ENCODE measurements around the gene FAM20B.
"Not testable (repeated sequence)": the region's sequence is repeated elsewhere in the genome, so short reads cannot be mapped to it uniquely, and the experiment has no call there.

FAM20B gene, protein sequence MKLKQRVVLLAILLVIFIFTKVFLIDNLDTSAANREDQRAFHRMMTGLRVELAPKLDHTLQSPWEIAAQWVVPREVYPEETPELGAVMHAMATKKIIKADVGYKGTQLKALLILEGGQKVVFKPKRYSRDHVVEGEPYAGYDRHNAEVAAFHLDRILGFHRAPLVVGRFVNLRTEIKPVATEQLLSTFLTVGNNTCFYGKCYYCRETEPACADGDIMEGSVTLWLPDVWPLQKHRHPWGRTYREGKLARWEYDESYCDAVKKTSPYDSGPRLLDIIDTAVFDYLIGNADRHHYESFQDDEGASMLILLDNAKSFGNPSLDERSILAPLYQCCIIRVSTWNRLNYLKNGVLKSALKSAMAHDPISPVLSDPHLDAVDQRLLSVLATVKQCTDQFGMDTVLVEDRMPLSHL

DNA sequence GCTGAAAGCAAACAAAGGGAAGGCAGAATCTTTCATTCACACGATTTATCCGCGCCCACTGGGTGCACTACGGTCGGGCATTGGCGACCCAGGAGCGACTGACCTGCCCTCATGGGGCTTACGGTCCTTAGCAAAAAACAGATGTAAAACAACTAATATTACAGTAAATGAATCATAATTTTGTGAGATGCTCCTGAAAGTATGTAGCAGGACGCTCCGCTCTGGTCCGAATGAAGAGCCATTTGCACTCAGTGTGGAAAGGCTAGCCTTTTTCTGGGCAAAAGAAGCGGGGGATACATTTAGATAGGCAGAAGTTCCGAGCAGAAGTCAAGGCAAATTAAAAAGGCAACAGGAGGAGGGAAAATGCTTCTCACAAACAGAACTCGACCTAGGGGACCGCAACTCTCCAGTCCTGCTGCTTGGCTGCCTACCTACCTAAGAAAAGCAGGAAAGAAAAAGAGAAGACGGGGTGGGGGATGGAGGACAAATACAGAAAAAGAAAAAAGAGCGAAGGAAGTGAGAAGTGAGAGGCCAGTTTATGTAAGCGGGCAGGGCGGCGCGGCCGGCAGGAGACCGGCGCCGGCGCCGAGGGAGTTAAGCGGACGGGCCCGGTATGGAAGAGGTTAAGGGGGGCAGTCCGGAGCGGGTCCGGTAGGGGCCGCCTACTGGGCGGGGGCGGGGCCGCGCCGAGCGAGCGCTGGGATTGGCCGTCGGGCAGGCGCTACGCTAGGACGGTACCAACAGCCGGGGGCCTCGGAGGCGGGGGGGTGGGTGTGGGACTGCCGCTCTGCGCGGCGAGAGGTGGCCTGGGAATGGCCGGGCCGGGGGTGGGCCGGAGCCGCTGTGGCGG is at the start of gene FAM20B:
Gene FAM20B, plus strand, starts transcription at position 770 of the 850 bp plus-strand sequence. CDS start 17,954 bp downstream, outside the sequence.
- peak; percentile 56 for DNase-seq

DNA sequence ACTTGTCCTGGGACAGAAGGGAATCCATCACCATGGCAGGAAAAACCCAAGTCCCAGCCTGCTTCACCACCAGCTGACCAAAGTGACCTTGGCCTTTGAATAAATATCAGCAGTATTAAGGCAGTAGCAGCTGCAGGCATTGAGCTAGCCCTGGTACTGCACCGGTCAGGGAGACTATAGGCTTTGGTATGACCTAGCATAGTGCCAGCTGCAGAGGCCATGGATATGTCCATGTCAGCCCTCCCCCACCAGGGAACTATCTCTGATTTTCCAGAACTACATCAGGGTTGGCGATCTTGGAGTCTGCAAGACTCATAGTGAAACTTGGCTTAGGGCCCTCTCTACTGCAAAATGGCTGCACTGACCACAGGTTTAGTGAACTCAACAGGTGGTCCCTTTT is 49.2 kb upstream of the FAM20B start:
- no peak for DNase-seq

DNA sequence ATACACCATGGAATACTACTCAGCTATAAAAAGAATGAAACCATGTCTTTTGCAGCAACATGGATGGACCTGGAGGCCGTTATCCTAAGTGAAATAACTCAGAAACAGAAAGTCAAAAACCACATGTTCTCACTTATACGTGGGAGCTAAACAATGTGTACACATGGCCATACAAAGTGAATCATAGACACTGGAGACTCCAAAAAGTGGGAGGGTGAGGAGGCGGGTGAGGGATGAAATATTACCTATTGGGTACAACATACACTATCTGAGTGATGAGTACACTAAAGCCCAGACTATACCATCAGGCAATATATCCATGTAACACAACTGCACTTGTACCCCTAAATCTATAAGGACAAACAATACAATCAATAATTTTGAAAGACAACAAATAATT is 39.5 kb upstream of the FAM20B start:
- DNase-seq = no peak

GRCh38 chr1:178988198-178988597 is 37.5 kb upstream of the FAM20B start:
- not testable (repeated sequence) for DNase-seq

DNA sequence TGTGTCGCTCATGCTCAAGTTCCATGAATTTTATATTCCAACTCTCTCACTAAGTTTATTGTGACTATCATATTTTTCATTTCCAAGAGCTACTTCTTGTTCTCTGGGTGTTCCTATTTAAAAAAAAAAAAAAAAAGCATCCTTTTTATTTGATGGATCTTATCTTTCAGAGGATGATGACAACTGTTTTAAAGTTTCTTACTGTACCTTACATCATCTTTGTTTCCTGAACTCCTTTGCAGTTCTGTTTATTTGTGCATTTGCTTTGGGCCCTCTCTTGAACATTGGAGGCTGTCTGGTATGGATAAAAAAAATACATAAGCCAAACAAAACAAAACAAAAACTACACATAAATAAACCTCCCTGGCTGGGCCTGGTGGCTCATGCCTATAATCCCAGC is 32.1 kb upstream of the FAM20B start:
- no peak for DNase-seq

- no peak for DNase-seq
Observed at GRCh38 chr1:178997428-178997827, 28.3 kb upstream of the FAM20B start.

DNA sequence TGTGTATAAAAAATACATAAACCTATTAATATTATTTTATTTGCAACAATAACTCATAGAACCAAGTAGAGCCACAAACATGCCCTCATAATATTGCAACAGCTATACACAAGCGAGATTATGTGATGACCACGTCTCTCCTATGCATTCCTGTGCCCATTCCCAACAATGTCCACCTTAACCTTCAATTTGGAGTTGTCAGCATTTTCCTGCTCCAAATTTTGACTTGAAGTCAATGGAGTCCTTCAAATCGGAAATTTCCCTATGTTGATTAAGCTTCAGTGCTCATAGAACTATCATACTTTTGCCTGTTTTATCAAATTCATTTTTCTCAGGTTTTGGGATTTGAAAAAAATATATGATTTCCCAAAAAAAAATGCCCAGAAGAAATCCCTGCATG is 27.4 kb upstream of the FAM20B start:
- DNase-seq = no peak

- DNase-seq = no peak
Observed at GRCh38 chr1:178999061-178999460, 26.6 kb upstream of the FAM20B start.

DNA sequence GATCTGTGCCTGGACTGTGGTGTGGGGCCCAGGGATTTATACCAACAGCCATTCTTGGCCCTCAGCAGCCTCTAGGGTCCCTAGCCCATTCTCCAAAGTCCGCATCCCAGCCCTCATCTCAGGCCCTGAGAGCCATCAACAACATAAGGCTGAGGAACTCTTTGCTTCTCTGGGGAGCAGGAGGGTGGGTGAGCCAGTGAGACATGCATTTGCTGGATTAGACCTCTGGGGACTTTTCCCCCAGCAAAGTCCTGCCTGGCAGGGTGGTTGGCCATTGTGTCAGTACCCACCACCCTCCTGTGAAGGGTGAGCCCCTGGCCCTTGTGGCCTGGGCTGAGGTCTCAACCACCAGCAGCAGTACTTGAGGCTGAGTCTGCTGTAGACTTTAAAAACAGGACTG is 24.2 kb upstream of the FAM20B start:
- DNase-seq = no peak

GRCh38 chr1:179002064-179002463 is 23.6 kb upstream of the FAM20B start:
- DNase-seq = not testable (repeated sequence)

- no peak for DNase-seq
Observed at GRCh38 chr1:179002552-179003345, 22.9 kb upstream of the FAM20B start.

DNA sequence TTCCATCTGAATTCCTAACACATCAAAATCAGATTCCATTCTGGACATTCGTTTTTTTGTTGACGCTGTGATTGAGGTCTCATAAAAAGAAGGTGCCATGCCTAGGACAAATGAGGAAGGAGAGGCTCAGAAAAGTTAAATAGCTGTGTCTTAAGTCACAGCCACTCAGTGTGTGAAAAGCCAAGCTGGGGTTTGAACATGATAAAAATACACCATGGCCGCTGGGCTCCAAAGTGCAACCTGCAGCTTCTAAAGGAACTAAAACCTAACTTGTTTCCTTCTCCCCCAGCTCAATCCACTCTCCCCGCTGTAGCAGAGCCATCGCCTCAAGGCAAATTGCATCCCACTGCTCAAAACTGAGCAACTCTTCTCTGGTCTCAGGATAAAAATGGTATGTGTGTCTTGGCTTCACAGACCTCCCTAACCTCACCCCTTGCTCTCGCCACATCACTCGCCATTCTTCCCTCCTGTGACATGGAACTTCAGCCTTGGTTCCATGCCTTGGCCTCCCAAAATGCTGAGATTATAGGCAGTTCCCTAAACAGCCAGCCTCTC is 22.1 kb upstream of the FAM20B start:
- no peak for DNase-seq

- no peak for DNase-seq
Observed at GRCh38 chr1:179007233-179007632, 18.5 kb upstream of the FAM20B start.

DNA sequence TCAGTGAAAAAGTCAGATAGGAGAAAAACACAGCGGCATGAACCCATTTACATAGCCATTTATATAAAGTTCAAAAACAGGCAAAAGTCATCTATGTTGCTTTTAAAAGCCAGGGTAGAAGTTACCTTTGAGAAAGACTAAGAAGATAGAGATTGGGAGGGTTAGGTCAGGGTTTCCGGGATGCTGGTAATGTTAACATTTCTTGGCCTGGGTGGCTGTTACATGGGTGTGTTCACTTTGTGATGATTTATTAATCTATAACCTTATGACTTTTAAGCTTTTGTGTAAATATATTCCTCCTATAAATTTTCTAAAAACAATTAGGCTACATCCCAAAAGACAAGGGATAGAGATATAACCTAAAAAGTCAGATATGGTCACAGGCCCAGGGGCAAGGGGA is 15.0 kb upstream of the FAM20B start:
- no peak for DNase-seq

- no peak for DNase-seq
Observed at GRCh38 chr1:179012038-179012437, 13.7 kb upstream of the FAM20B start.

DNA sequence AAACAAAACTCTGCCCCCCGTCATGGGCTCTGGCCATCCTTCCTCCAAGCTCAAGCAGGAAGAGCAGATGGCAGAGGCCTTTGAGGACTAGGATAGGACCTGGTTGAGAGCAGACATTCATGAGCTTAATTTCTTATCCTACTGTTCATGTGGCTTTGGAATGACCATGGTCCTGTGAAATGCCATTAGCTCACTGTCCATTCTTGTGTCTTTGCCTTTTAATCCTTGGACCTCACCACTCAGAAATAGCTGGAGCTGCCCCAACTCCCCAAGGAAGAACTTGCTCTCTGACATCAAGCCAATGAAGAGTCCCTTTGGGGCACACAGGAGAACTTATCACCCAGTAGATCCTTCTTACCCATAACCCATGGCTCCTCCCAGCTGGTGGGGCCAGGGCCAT is 11.6 kb upstream of the FAM20B start:
- no peak for DNase-seq

GRCh38 chr1:179015396-179015795 is 10.3 kb upstream of the FAM20B start:
- DNase-seq = no peak

DNA sequence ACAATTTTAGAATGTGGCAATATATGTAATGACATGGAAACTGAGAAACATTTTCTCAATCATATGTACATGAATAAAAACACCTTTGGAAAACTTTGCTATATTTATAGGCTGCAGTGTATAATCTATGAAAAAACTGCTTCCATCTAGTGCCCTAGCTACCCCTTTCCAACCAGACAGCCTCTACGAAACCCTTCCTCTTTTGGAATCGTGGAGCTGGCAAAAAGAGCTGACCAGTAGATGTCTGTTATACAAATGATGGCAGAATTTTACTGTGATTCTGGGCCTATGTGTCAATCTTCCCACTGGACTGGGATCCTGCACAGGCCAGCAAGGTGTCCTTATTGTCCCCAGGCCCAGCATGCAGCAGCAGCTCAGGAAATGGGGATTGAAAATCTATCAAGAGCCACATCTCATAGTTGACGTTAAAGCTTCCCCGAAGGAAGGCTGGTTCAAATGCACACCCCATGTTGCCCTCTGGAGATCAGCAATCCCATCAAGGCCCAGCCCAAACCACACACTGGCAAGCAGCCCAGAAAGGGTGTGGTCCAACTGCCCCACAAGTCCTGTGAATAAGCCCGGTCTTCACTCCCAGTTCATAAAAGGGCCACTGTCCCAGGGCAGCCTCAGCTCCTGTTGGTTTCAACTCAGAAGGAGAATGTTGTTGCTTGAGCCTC is 8.8 kb upstream of the FAM20B start:
- no peak for DNase-seq

DNA sequence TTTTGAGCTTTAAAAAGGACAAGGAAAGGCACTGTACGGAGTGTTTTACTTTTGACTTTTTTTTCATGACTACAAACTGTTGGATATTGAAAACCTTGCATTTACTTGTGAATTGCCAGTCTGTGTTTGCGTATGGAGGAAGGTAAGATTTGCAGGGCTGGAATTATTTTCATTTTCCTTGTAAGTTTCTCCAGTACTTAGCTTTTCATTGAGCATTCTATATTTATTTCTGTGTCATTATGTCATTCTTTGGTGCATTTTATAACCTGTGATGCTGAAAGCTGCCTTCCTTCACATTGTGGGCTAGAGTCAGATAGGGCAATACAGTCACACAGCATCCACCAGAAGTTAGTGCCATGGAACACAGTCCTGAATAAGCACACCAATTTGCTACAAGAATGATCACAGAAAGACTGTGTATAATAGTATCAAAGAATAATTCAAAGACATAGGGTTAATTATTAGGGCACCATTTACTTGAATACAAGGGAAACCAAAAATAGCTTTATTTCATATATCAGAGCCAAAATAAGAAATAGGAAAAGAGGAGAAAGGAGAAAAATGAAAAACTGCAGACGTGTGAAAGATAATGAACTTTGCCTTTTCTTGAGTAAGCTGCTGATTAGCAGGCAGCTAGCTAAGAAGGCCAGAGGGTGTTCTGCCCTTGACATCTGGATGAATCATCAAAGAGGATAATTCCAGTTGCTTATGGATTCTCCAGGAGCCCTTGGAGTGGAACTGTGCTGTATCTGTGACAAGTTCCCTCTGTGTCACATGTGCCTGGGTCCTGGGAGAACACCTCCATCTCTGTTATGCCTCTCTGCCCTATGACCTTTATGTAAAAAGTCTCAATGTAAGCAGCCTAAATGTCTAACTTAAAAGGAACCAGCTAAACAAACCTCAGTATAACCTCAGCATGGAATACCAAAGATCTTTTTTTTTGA is 8.0 kb upstream of the FAM20B start:
- no peak for DNase-seq

GRCh38 chr1:179021873-179022272 is 3.8 kb upstream of the FAM20B start:
- no peak for DNase-seq

Measured in SIG-M5 (cell line).